ENCODE data around the gene METTL21C.

DNA sequence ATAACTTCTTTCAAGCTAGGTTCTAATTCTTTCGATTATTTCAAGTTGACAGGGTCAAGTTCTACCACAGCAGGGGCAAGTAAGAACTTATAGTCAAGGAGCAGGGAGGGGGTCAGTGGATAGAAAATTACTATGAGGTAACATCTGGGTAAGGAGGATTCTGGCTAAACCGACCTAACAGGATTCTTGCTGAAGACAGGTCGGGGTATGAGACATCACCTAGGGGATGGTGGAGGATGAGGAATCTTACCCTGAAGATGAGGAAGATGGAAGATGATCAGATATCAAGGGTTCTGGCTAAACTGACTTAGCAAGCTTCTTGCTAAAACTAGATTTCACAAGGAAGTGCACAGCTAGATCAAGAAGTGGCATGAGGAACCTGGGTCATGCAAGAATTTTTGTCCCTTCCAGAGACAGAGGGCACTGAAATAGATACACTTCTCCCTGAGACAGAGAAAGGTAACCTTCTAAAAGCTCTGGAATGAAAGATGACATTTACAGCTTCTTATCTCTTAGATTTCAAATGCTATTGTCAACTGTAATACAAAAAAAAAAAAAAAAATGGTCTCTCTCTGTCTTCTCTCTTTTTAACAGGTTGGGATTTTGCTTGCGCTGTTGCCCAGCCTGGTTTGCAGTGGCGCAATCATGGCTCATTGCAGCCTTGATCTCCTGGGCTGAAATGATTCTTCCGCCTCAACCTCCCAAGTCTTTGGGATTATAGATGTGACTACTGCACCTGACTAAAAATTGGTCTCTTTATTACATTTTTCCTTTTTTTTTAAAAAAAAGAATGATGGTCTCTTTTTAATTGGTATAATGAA is 9.6 kb upstream of the METTL21C start:
- no peak for TF ChIP-seq CTCF (IDR thresholded peaks at IDR 0.05; ENCODE audit: insufficient read depth, low read length, poor library complexity, severe bottlenecking)
- TF ChIP-seq EZH2phosphoT487 (conservative IDR thresholded peaks at IDR 0.05; ENCODE audit: low read length): no peak

Data from SU-DHL-6 (cell line).